Neuron (in vitro differentiated cells): ENCODE results near the gene CTNNA2.

ENCODE experiments used
- H2AFZ ChIP-seq: one replicate; pipeline ENCODE4 v1.6.1; 2013; ENCODE audit warnings: low read depth, mild to moderate bottlenecking, inconsistent platforms, low read length, moderate library complexity
- H3K27me3 ChIP-seq: one replicate; pipeline ENCODE4 v1.6.1; 2013; ENCODE audit warnings: low read length; ENCODE audit not compliant: insufficient read depth
- H3K36me3 ChIP-seq: one replicate; pipeline ENCODE4 v1.6.1; 2013; ENCODE audit warnings: low read length; ENCODE audit not compliant: insufficient read depth
- H3K4me1 ChIP-seq: one replicate; pipeline ENCODE4 v1.6.1; 2013; ENCODE audit warnings: low read length; ENCODE audit not compliant: insufficient read depth
- H3K4me3 ChIP-seq: 2 replicates; pipeline ENCODE4 v1.5.1; 2013; ENCODE audit warnings: mild to moderate bottlenecking, low read length, moderate library complexity
- H3K9me3 ChIP-seq: one replicate; pipeline ENCODE4 v1.6.1; 2013; ENCODE audit warnings: low read length

CTNNA2 gene

GRCh38 chr2:80363330-80363729 lies 850.5 kb downstream of the CTNNA2 start:
- Histone ChIP-seq H3K4me1 (no peaks in the 10 kb centered on the region), H2AFZ (no peak overlapping the region), H3K27me3 (no peaks in the 10 kb centered on the region), H3K36me3 (no peaks in the 10 kb centered on the region), H3K9me3 (no peaks in the 10 kb centered on the region), H3K4me3 (no peak overlapping the region)

GRCh38 chr2:80363791-80364349 lies 851.0 kb downstream of the CTNNA2 start:
- Histone ChIP-seq H3K4me1 (no peaks in the 10 kb centered on the region), H3K36me3 (no peaks in the 10 kb centered on the region), H3K4me3 (no peak overlapping the region), H3K9me3 (no peaks in the 10 kb centered on the region), H3K27me3 (no peaks in the 10 kb centered on the region), H2AFZ (no peak overlapping the region)

GRCh38 chr2:80364524-80365212 lies 851.8 kb downstream of the CTNNA2 start:
- no peaks in the 10 kb centered on the region for H3K36me3 ChIP-seq
- H3K4me3 ChIP-seq = no peak overlapping the region
- no peaks in the 10 kb centered on the region for H3K27me3 ChIP-seq
- no peak overlapping the region for H2AFZ ChIP-seq
- H3K4me1 ChIP-seq = no peaks in the 10 kb centered on the region
- no peaks in the 10 kb centered on the region for H3K9me3 ChIP-seq

- Histone ChIP-seq H3K9me3 (no peaks in the 10 kb centered on the region), H2AFZ (no peak overlapping the region), H3K27me3 (no peaks in the 10 kb centered on the region), H3K36me3 (no peaks in the 10 kb centered on the region), H3K4me1 (no peaks in the 10 kb centered on the region), H3K4me3 (no peak overlapping the region)
Measured at GRCh38 chr2:80365762-80366161, 852.9 kb downstream of the CTNNA2 start.

GRCh38 chr2:80370375-80371009 lies 857.6 kb downstream of the CTNNA2 start:
- Histone ChIP-seq H3K4me3 (no peak overlapping the region), H3K27me3 (no peaks in the 10 kb centered on the region), H2AFZ (no peak overlapping the region), H3K36me3 (no peaks in the 10 kb centered on the region), H3K9me3 (no peaks in the 10 kb centered on the region), H3K4me1 (no peaks in the 10 kb centered on the region)

GRCh38 chr2:80374105-80374504 lies 861.3 kb downstream of the CTNNA2 start:
- no peaks in the 10 kb centered on the region for H3K27me3 ChIP-seq
- H2AFZ ChIP-seq = no peak overlapping the region
- no peaks in the 10 kb centered on the region for H3K9me3 ChIP-seq
- H3K36me3 ChIP-seq = no peaks in the 10 kb centered on the region
- no peaks in the 10 kb centered on the region for H3K4me1 ChIP-seq
- H3K4me3 ChIP-seq = no peak overlapping the region

- no peaks in the 10 kb centered on the region for H3K4me1 ChIP-seq
- H3K9me3 ChIP-seq = no peaks in the 10 kb centered on the region
- H3K36me3 ChIP-seq = no peaks in the 10 kb centered on the region
- no peak overlapping the region for H3K4me3 ChIP-seq
- H3K27me3 ChIP-seq = no peaks in the 10 kb centered on the region
- H2AFZ ChIP-seq = no peak overlapping the region
Measured at GRCh38 chr2:80377071-80377470, 864.2 kb downstream of the CTNNA2 start.

GRCh38 chr2:80380736-80381135 lies 867.9 kb downstream of the CTNNA2 start:
- Histone ChIP-seq H2AFZ (no peak overlapping the region), H3K36me3 (no peaks in the 10 kb centered on the region), H3K4me1 (no peaks in the 10 kb centered on the region), H3K27me3 (no peaks in the 10 kb centered on the region), H3K4me3 (no peak overlapping the region), H3K9me3 (no peaks in the 10 kb centered on the region)

- H2AFZ ChIP-seq = no peak overlapping the region
Measured at GRCh38 chr2:80381666-80382065, 868.8 kb downstream of the CTNNA2 start.

GRCh38 chr2:80392441-80392840 lies 879.6 kb downstream of the CTNNA2 start:
- no peak overlapping the region for H2AFZ ChIP-seq
- no peaks in the 10 kb centered on the region for H3K36me3 ChIP-seq
- no peaks in the 10 kb centered on the region for H3K4me1 ChIP-seq
- no peaks in the 10 kb centered on the region for H3K9me3 ChIP-seq
- H3K27me3 ChIP-seq = no peaks in the 10 kb centered on the region
- H3K4me3 ChIP-seq = no peak overlapping the region

More at GRCh38 chr2:80381666-80382065, 868.8 kb downstream of the CTNNA2 start:
- Histone ChIP-seq H3K4me3 (no peak overlapping the region), H3K9me3 (no peaks in the 10 kb centered on the region), H3K27me3 (no peaks in the 10 kb centered on the region), H3K4me1 (no peaks in the 10 kb centered on the region), H3K36me3 (no peaks in the 10 kb centered on the region)

GRCh38 chr2:80393991-80394390 lies 881.1 kb downstream of the CTNNA2 start:
- Histone ChIP-seq H3K4me3 (no peak overlapping the region), H3K27me3 (no peaks in the 10 kb centered on the region), H2AFZ (no peak overlapping the region), H3K9me3 (no peaks in the 10 kb centered on the region), H3K36me3 (no peaks in the 10 kb centered on the region), H3K4me1 (no peaks in the 10 kb centered on the region)

- Histone ChIP-seq H2AFZ (no peak overlapping the region), H3K4me1 (no peaks in the 10 kb centered on the region), H3K4me3 (no peak overlapping the region), H3K36me3 (no peaks in the 10 kb centered on the region), H3K9me3 (no peaks in the 10 kb centered on the region), H3K27me3 (no peaks in the 10 kb centered on the region)
Measured at GRCh38 chr2:80395251-80395650, 882.4 kb downstream of the CTNNA2 start.

GRCh38 chr2:80396276-80396675 lies 883.4 kb downstream of the CTNNA2 start:
- no peak overlapping the region for H2AFZ ChIP-seq
- no peak overlapping the region for H3K4me3 ChIP-seq

More at GRCh38 chr2:80396276-80396675, 883.4 kb downstream of the CTNNA2 start:
- H3K9me3 ChIP-seq = no peaks in the 10 kb centered on the region
- no peaks in the 10 kb centered on the region for H3K36me3 ChIP-seq
- H3K27me3 ChIP-seq = no peaks in the 10 kb centered on the region
- no peaks in the 10 kb centered on the region for H3K4me1 ChIP-seq
